ENCODE measurements around the gene RASL10B.

The RASL10B gene

GRCh38 chr17:35717475-35717874 lies 14.0 kb upstream of the RASL10B start:
- DNase-seq (ENCODE audit: low read depth): no peak

DNA sequence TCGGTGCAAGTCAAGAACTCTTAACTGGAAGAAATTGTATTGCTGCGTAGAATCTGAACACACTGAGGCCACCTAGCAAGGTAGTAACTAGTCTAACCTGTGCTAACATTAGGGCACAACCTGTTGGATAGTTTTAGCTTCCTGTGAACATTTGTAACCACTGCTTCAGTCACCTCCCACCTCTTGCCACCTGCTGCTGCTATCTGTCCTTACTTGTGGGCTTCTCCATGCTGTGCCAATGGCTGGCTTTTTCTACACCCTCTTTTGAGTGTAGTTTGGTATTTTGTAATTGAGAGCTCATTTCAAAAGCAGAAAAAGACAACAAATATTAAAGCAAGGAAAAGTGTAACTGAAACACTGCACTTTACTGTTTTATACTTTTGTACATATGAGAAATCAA lies 7.7 kb upstream of the RASL10B start:
- DNase-seq (ENCODE audit: low read depth): no peak

DNA sequence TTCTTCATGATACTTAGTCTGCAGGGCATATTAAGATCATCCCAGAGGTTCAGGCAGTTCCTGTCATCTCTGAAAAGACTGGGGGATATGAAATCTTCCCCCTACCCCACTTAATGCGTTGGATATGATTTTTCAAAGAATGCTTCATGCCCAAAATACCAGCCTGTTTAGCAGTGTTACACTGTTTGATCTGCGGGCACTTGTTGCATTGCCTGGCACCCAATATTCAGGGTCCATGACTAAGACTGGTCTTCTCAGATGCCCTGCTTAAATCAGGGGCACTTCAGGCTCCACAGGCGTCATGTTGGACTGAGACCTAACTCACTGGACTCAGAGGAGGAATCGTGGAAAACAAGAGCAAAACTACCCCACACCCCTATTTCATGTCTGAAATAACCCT lies 6.4 kb upstream of the RASL10B start:
- no peak for DNase-seq (ENCODE audit: low read depth)

DNA sequence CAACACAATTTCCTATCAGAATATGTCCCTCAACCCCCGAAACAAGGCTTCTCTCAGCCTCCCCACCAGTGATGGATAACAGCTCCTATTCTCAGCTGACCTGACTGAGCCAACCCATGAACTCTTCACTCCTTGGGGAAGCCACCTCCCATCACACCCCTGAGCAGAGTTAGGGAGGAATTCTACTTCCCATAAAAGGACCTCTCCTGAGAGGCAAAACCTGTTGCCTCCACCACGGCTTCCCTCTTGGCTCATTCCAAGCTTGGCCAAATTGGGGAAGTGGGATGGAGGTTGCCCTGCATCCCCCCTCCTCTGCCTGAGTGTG lies 5.7 kb upstream of the RASL10B start:
- DNase-seq (ENCODE audit: low read depth): no peak

DNA sequence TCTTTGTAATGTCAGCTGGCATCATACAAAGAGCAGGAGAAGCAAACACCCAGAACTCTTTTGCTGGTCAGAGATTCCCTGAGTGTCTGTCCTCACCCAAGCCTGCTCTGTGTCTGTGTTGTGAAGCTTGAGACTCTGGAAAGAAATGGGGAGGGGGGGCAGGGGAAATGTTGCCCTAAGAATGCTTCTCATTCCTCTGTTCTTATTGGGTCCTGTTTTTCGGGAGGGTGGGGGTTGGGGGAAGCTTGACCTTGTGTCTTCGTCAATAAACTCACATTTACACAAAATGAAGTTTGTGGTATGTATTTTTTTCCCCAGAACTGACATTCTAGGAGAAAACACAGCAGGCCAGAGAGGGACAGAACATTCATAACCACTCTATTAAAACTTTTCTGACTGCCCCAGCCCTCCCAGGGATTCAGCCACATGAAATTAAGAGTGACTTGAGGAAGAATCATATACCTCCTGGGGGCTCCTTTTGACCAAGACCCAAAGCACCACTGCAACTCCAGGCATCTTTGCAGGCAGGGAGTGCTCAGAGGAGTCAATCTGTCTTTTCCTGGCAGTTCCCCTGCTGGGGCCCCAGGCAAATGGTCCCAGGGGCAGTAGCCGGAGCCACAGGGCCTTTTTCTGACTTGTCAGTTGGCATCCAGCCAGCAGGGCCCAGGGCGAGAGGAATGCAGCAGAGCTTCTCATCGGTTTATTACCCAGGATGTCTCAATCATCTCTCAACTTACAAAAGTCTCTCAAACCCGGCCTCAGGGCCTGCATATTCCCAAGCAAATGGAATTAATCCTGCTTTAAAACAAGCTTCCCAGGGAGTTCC lies 5.1 kb upstream of the RASL10B start:
- DNase-seq (ENCODE audit: low read depth): peak; percentile 60

GRCh38 chr17:35726953-35727460 lies 4.4 kb upstream of the RASL10B start:
- no peak for DNase-seq (ENCODE audit: low read depth)

GRCh38 chr17:35727635-35728034 lies 3.8 kb upstream of the RASL10B start:
- DNase-seq (ENCODE audit: low read depth): no peak

- DNase-seq (ENCODE audit: low read depth): no peak
Observed at GRCh38 chr17:35728551-35728950, 2.9 kb upstream of the RASL10B start.

DNA sequence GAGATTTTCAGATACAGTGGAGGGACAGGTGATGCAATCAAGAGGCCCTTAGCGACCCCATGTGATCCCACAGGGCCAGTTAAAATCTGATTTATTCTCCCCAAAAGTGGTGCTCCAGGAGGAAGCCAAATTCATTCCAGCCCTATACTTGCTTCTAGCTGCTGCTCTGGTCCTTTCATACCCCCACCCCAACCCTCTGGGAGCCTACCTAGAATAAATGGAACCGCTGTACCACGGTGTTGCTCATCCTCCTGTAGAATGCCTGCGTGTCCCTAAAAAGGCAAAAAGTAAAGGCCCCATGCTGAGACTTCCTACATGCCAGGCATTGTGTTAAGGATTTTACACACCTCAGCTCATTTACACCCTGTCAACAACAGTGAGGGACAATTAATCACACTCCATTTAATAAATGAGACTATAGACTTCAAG lies 2.0 kb upstream of the RASL10B start:
- no peak for DNase-seq (ENCODE audit: low read depth)

DNA sequence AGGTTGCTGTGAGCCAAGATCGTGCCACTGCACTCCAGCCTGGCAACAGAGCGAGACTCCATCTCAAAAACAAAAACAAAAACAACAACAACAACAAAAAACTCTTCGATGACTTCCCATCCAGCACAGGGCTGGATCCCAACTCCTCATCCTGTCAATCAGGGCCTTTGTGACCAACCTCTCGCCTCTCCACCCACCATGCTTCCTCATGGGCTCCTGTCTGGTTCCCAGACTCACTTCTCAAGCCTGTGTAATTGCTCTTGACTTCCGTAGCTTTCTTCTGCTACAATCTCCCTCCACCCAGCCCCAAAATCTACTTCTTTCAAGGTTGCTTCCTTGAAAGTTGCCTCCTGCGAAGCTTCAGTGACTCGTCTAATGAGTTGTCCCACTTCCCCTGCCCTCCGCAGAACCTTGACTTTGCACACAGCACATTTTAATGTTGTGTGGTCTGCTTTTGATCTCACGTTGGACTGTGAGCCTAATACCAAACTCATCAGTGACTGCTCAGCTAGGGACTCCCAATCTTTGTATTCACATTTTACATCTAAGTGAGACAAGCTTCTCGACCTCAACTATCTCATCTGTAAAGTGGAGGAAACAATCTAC lies 936 bp upstream of the RASL10B start:
- no peak for DNase-seq (ENCODE audit: low read depth)

GRCh38 chr17:35731917-35732805 lies 722 bp downstream of the RASL10B start:
- no peak for DNase-seq (ENCODE audit: low read depth)

GRCh38 chr17:35732806-35733136 lies 1.3 kb downstream of the RASL10B start:
- no peak for DNase-seq (ENCODE audit: low read depth)

DNA sequence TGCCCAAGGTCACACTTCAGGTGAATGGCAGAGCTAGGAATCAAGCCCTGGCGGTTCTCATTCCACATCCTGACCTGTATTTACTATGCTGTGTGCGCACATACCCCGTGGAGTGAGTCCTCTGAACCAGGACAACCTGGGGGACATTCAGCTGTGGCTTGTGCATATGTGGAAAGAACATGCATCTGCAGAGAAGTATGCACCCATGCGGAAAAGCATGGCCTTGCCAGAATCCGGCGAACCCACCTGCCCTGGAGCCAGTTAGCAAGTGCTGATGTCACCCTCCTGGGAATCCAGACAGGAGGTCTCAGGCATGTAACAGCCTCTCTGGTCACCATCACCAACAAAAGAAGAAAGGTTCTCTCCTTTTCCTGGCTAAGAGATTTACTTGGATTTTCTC lies 1.9 kb downstream of the RASL10B start:
- DNase-seq (ENCODE audit: low read depth): no peak

GRCh38 chr17:35734396-35734795 lies 3.0 kb downstream of the RASL10B start:
- DNase-seq (ENCODE audit: low read depth): no peak

- no peak for DNase-seq (ENCODE audit: low read depth)
Observed at GRCh38 chr17:35735036-35735805, 3.8 kb downstream of the RASL10B start.

DNA sequence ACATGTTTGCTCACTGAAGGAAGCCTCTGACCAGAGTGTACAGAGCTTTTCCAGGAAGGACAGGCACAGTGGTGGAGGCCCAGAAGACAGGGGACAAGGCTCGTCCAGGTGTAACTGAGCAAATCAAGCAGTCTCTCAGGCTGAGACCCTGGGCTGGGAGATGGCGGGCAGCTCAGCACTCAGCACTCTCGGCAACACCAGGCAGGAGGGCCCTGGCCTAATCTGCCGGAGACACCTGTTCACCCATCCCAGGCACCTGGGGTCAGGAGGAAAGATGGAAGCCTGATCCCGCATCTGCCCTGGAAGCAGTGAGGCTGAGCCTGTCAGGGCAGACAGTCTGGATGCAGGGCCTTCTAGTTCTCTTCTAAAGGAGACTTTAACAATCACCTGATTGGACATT lies 4.8 kb downstream of the RASL10B start:
- no peak for DNase-seq (ENCODE audit: low read depth)

DNA sequence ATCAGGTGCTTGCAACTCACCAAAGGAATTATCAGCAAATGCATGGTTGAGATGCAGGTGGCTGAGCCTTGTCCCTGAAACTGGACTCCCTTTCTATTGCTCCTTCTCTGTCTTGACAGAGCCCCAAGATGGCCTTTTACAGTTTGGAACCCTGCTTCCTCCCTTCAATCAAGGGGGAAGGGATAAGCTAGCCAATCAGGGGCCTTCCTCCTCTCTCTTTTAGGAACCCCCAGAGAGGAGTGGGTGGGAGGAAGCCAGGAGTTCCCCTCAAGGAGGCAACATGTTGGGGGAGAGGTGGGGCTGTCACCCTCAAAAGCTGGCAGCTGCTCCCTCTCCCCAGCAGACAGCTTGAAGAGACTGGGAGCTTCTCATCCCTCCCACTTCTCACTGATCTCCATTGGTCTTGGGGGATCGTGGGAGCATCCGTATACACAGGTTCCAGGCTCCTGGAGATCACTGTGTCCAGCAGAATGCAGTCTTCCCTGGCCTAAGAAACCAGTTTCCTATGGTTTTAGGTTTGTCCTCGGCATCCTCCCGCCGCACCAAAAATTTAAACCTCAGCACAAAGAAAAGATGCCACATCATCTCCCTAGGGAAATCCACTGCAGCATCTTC lies 7.2 kb downstream of the RASL10B start:
- no peak for DNase-seq (ENCODE audit: low read depth)

- no peak for DNase-seq (ENCODE audit: low read depth)
Observed at GRCh38 chr17:35740216-35740615, 8.8 kb downstream of the RASL10B start.

DNA sequence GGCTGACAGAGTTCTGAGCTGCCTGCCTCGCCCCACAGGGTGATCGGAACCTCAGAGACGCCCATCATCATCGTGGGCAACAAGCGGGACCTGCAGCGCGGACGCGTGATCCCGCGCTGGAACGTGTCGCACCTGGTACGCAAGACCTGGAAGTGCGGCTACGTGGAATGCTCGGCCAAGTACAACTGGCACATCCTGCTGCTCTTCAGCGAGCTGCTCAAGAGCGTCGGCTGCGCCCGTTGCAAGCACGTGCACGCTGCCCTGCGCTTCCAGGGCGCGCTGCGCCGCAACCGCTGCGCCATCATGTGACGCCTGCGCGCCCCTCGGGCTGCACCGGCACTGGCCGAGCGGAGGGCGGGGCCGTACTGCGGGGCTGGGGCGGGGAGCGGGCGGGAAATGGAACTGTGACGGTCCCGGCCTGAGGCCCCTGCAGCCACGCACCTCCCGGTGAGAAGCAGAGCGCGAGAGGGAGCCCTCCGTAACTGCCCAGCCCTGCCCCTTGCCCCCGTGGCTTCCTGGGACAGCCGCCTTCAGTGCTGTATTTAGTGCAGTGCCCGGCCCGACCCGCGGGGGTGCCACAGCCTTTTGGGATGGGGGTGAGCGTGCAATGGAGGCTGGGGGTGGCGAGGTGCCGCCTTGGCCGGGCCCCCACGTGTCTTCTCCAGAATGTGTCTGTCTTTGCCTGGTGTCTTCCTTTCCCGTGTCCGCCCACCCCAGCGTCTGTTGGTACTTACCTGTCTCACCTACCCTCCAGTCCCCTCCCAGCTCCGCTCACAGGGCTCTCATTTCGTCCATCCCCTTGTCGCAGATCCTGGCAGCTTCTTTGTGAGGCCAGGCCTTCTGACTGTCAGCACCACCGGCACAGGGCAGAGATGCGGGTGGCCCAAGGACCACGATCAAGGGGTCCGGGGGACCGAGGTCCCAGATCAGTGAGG lies 9.8 kb downstream of the RASL10B start:
- no peak for DNase-seq (ENCODE audit: low read depth)

GRCh38 chr17:35742496-35742895 lies 11.1 kb downstream of the RASL10B start:
- no peak for DNase-seq (ENCODE audit: low read depth)

Measured in GM04503 (cell line).